Stimulated activated naive CD4-positive, alpha-beta T cell treated with Interleukin-2 at 50 U/mL for 16 hours (primary cell): ENCODE data around the gene CPA2.
"Not testable (repeated sequence)": the region's sequence is repeated elsewhere in the genome, so short reads cannot be mapped to it uniquely, and the experiment has no call there.

Source experiments
- DNase-seq: peaks from one replicate; lab custom pipeline; 2025; lab: John Stamatoyannopoulos, UW

The CPA2 gene

DNA sequence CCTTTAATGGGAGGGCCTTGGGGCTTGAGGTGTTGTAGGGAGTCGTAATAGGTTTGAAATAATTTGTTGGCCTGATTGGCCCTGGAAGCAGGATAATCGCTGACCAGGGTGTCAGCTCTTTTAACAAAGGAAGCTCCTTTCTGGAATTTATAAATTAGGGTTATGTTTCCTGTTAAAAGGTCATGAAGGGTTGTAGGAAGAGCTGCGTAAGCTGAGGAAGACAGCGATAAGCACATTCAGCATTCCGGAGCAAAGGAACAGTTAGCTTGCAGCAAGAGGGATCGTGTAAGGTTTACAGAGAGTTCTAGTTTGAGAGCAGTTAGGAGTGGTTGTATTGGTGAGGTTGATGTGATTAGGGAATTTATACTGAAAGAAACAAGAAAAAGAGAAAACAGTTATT, 47.6 kb downstream of the CPA2 start:
- DNase-seq, result no peak

- DNase-seq, result no peak
Observed at GRCh38 chr7:130319541-130319940, 52.9 kb downstream of the CPA2 start.

DNA sequence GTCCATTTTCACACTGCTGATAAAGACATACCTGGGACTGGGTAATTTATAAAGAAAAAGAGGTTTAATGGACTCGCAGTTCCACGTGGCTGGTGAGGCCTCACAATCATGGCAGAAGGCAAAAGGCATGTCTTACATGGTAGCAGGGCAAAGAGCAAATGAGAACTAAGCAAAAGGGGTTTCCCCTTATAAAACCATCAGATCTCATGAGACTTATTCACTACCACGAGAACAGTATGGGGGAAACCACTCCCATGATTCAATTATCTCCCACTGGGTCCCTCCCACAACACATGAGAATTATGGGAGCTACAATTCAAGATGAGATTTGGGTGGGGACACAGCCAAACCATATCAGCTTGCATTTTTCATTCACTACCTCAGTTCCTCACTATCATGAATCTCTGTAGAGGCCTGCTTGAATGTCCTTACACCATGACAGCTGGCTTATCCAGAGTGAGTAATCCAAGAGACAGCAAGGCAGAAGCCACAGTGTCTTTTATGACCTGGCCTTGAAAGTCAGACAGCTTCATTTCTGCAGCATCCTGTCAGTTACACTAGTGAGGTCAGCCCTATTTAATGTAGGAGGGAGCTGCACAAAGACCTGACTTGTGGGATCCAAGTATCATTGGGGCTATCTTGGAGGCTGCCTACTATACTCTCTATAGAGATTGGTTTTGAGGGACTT, 55.0 kb downstream of the CPA2 start:
- DNase-seq, result not testable (repeated sequence)

GRCh38 chr7:130322615-130323014, 56.0 kb downstream of the CPA2 start:
- no peak for DNase-seq

DNA sequence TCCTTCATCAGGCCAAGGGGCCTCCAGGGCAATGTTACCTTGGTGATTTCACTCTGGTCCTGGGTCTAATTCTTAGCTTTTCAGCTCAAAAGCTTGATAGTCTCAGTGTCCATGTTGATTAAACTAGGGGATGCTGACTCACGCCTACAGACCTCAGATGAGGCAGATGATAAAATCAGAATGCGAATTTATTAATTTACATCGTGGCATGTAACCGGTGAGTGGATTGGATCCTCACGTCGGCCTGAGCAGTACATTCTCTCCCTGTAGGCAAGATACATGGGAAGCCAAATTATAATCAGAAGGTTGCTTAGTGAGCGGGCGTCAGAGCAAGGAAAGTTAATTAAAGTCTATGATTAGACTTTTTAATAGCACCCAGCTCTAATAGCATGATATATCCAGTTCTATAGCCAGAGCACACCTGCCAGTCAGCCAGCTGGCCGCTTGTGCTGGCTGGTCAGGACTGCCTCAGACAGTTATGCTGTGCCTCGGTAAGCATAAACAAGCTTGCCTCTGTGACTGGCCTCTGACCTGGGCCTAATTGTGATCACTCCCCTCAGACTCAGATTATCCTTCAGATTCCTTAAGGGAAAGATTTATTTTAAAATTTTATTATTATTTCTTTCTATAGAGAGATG, 57.8 kb downstream of the CPA2 start:
- DNase-seq, result no peak

GRCh38 chr7:130329681-130330080, 63.0 kb downstream of the CPA2 start:
- no peak for DNase-seq

DNA sequence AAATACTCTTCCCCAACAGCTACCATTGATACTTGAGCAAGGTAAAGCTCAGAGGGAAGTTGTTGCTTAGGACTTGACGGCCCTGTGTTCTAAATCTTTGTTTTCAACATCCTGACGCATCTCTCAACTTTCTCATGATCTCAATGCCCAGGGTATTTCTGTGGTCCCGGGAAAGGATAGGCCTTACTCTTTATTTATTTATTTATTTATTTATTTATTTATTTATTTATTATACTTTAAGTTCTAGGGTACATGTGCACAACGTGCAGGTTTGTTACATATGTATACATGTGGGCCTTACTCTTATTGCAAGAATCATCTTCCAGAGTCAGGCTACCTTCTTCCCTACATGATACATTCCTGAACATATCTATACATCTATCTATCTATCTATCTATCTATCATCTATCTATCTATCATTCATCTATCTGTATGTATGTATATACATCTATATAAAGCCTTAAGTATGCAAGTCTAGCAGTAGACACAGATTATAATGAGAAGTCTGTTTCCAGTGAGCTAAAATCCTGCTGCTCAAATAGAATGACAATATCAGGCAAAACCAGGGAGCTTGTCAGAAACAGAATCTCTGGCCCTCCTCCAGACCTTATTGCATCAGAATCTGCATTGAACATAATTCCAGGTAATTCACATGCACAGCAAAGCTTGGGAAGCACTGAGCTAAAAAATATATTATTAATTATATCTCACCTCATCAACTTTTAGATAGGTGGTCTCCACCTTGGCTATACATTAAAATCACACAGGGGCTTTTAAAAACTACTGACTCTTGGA, 65.8 kb downstream of the CPA2 start:
- DNase-seq, result no peak

DNA sequence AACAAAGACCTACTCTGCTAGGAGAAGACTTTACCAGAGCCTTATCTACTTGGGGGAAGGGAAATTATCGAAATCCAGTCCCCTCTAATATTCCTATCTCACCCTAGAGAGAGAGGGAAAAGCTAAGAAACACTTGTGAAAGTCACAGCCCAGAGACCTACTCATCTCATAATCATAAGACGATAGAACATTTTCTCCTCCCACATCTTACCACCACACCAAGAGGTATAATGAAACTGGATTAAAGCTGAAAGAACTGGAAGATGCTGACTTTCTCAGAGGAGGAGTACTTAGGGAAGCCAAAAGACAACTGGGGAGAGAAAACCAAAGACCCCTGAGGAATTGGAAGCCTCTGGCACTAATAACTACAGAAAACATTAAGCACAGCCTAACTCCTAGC, 67.2 kb downstream of the CPA2 start:
- no peak for DNase-seq

DNA sequence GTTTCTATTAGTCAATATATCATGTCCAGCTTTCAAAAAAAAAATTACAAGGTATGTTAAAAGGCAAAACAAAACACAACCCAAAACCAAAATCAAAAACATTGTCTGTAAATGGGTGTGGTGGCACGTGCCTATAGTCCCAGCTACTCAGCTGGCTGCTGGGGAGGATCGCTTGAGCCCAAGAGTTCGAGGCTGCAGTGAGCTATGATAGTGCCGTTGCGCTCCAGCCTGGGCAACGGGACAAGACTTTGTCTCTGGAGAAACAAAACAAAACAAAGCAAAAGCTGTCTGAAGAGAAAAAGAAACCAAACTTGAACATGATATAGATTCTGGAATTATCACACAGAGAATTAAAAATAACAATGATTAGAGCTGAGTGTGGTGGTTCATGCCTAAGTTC, 67.6 kb downstream of the CPA2 start:
- no peak for DNase-seq

GRCh38 chr7:130337410-130337971, 70.8 kb downstream of the CPA2 start:
- no peak for DNase-seq

- no peak for DNase-seq
Observed at GRCh38 chr7:130338233-130338632, 71.6 kb downstream of the CPA2 start.
